Right lobe of liver (tissue), 4 donors: ENCODE results near the gene UBE2E2.

ENCODE experiments used
- CTCF ChIP-seq, 4 donors: fragments of 200-600 bp in 3 of 4; fragments of 450-650 bp in 1 of 4; IDR thresholded peaks; one replicate each; pipeline versions ENCODE4 v1.5.1 to v1.8.0; 2016 to 2022; ENCODE audit warnings: antibody characterized with exemption in 4 of 4, mild to moderate bottlenecking in 2 of 4
- POLR2A ChIP-seq: fragments of 450-650 bp; IDR thresholded peaks from one replicate; pipeline ENCODE4 v1.6.1; 2017; ENCODE audit warnings: antibody characterized with exemption, mild to moderate bottlenecking
- donor health status: DM: no; HTN: no; CAD: no.
- donor health status: DM: no; HTN: no; CAD: no.
- donor health status: DM: no; HTN: yes; CAD: no.

- no peak for TF ChIP-seq CTCF (IDR thresholded peaks at IDR 0.05)
- TF ChIP-seq POLR2A, result no peak
Observed at GRCh38 chr3:23490459-23490858, 287.3 kb downstream of the UBE2E2 start.
